OCI-M2 (cell line): ENCODE measurements around the gene HAPSTR1.

ENCODE experiments used
- DNase-seq: peaks from one replicate; lab custom pipeline; 2025; ENCODE audit not compliant: unreplicated experiment; lab: John Stamatoyannopoulos, UW

HAPSTR1 gene

DNA sequence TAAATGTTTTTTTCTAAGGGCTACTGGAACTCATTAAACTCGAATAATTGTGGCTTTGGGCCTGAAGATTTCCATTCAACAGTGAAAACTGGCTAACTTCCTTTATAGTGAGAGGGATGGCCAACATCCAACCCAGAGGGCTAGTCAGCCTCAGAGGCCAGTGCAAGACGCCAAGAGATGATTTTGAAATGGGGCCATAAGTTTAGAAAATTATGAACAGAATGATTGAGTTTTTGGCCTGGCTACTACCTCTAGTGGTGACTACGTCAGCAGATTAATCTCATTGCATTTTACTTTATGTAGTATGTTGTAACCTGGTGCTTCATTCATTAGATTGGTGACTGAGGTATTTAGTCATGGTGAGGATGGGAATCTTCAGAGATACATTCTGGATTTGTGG lies 28.4 kb downstream of the HAPSTR1 start:
- no peak for DNase-seq

GRCh38 chr16:9122342-9122741 lies 30.9 kb downstream of the HAPSTR1 start:
- DNase-seq = no peak

DNA sequence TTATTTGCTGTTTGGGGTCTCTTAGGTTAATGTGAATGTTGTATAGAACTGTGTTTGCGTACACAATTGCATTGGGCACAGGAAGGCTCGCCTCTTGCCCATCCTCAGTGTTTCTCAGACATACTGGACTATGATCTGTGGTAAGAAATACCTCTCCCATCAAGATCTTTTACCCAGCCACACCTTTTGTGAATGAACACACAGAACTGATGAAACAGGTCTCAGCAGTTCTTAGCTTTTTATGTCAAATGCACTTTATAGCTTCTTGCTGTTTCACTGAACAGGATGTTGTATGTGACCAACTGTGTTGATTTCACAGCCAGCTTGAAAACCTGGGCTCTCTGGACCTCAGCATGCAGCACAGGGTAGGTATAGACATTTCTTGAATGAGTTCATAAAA lies 31.5 kb downstream of the HAPSTR1 start:
- no peak for DNase-seq

GRCh38 chr16:9123401-9123800 lies 32.0 kb downstream of the HAPSTR1 start:
- DNase-seq = no peak

DNA sequence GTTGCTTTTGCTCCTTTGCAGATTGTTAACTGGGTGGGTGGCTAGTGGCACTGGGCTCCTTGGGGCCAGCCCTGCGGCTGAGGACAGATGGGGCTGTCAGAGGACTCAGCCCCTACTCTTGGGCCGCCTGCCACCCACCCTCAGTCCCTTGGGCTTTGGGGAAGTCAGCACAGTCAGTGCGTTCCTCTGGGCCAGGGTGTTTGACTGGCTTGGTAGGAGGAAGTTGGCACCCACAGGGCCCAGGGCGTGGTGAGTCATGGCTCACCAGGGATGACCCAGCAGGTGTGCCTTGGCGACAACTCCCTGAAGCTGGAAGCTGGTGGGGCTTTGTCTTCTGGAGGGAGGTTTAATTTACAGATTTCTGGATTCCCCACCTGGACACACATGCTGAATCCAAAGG lies 32.4 kb downstream of the HAPSTR1 start:
- no peak for DNase-seq

- DNase-seq = no peak
Observed at GRCh38 chr16:9124444-9124843, 33.0 kb downstream of the HAPSTR1 start.

GRCh38 chr16:9124908-9125584 lies 33.6 kb downstream of the HAPSTR1 start:
- DNase-seq = no peak

- DNase-seq = no peak
Observed at GRCh38 chr16:9125658-9126505, 34.4 kb downstream of the HAPSTR1 start.

DNA sequence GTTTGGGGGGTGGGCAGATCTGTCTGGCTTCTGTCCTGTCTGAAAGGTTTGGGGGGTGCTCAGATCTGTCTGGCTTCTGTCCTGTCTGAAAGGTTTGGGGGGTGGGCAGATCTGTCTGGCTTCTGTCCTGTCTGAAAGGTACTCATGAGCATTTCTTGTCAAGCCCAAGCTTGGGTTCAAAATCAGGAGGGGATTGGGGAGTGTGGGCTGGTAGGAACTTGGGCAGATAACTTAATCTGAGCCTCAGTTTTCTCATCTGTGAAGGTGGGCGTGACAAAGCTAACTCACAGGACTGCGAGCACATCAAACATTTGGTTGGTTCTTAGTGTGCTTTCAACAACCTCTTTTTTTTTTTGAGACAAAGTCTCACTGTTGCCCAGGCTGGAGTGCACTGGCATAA lies 35.2 kb downstream of the HAPSTR1 start:
- no peak for DNase-seq

GRCh38 chr16:9128346-9129342 lies 37.2 kb downstream of the HAPSTR1 start:
- DNase-seq = no peak

- no peak for DNase-seq
Observed at GRCh38 chr16:9134306-9134705, 42.9 kb downstream of the HAPSTR1 start.

DNA sequence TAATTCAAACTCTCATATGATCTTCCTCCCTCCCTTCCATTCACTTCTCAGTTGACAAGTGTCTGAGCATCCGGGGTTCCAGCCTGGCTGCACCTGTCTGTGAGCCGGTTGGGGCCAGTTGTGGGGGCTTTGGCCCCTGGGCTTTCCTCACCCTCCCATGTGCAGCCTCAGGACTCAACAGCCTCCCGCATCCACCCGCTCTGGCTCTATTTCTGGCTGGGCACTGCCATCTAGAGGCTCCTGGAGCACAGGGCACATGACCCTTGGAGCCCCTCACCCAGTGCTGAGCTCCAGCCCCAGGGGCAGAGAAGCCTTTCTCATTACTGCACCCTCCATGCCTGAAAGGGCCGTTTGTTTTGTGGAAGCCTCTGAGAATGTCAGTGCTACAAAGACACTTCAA lies 43.3 kb downstream of the HAPSTR1 start:
- no peak for DNase-seq

- no peak for DNase-seq
Observed at GRCh38 chr16:9135797-9136196, 44.4 kb downstream of the HAPSTR1 start.

- DNase-seq = no peak
Observed at GRCh38 chr16:9136596-9136995, 45.2 kb downstream of the HAPSTR1 start.

DNA sequence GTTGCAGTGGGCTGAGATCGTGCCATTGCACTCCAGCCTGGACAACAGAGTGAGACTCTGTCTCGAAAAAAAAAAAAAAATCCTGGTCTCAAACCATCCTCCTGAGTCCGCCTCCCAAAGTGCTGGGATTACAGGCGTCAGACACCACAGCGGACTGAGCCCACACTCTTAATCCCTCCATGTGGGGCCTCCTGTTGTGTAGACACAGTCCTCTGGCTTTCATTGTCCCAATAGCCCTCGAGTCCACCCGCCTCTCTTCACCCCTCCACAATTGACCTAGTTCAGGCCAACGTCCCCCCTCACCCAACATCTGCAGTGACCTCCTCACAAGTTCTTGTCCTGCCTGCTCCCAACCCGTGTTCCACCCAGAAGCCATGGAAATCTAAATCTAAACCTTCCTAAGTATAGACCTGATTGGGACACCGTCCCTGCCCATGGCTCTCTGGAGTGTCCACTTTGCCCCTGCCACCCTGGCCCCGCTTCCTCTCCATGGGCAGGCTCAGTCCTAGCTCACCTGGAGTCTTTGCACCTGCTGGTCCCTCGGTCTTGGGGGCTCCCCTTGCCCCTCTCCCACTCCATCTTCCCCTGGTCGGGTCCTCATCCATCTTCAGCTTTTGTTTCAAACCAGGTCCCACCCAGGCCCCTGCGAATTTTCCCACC lies 46.7 kb downstream of the HAPSTR1 start:
- DNase-seq = no peak

- DNase-seq = no peak
Observed at GRCh38 chr16:9138731-9139501, 47.5 kb downstream of the HAPSTR1 start.

DNA sequence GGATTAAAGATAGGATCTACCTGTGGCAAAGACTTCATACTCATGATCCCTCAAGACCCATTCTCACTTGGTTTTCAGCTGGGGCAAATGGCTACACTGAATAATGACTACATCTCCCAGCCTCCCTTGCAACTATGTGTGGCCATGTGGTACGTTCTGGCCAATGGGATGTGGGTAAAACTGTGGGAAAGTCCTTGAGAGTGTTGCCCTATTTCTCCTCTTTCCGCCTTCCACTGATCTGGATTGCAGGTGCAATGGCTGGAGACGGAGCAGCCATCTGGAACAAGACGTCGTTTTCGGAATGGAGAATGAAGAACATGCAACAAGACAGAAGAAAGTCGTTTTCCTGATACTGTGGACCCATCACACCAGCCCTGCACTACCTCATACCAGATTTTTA lies 48.5 kb downstream of the HAPSTR1 start:
- no peak for DNase-seq
